SKM-1 treated with dmso at 0.1 percent for 144 hours (cell line): ENCODE data around the gene ZNF423.

ENCODE experiments used
- DNase-seq: peaks from one replicate; lab custom pipeline; 2025; ENCODE audit not compliant: unreplicated experiment; lab: John Stamatoyannopoulos, UW

Gene ZNF423

GRCh38 chr16:49733313-49734009 is 122.5 kb downstream of the ZNF423 start:
- no peak for DNase-seq

GRCh38 chr16:49731911-49732310 is 124.0 kb downstream of the ZNF423 start:
- no peak for DNase-seq

DNA sequence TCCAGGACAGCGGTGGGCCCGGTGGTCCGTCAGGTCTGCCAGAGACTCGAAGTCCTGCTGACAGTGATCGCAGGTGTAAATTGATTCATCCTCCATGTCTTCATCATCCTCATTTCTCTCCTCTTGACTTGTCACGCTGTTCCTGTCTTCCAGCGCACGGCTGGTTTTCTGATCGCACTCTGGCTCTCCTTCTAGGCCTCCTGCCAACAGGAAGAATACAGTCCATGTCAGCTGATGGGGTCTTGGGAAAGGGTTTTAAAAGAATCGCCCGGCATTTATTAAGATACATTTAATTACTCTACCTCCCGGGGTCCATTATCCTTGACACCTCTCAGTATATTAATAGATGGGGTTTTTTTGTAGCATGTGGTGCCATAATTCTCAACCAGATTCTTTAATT is 125.1 kb downstream of the ZNF423 start:
- no peak for DNase-seq

GRCh38 chr16:49727611-49728010 is 128.3 kb downstream of the ZNF423 start:
- no peak for DNase-seq

GRCh38 chr16:49726155-49726554 is 129.8 kb downstream of the ZNF423 start:
- no peak for DNase-seq

DNA sequence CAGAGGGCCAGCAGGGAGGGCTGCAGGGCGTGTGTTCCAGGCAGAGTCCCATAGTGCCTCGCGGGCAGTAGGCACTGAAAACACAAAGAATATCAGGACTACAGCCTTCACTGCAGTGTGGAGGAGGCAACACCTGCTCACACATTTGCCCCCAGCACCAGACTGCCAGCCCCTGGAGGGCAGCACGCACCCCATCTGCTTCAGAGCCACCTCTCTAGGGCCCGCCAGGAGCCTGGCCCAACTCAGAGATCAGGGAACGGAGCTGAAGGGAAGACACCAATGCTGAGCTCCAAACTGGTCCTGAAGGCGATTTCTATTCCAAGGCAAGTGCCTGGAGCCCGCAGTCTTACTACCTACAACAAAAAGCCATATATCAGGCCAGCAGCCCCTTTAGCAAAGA is 130.3 kb downstream of the ZNF423 start:
- DNase-seq, result no peak

GRCh38 chr16:49724774-49725173 is 131.1 kb downstream of the ZNF423 start:
- DNase-seq, result no peak

DNA sequence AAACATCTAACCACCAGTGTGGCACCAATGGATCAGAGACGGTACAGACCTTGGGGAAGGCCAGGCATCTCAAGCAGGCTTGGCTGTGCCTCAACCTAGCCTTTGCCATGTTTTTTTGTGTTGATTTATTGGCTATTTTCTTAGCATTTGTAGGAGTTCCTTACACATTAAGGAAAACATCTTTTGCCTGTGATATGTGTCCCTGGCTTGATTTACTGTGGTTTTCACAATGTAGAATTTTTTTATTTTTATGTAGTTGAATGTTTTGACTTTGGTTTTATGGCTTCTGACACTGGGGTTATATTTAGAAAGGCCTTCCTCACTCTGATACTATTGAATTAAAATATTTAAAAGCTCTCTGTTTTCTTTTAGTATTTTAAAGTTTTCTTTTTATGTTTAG is 132.6 kb downstream of the ZNF423 start:
- no peak for DNase-seq

DNA sequence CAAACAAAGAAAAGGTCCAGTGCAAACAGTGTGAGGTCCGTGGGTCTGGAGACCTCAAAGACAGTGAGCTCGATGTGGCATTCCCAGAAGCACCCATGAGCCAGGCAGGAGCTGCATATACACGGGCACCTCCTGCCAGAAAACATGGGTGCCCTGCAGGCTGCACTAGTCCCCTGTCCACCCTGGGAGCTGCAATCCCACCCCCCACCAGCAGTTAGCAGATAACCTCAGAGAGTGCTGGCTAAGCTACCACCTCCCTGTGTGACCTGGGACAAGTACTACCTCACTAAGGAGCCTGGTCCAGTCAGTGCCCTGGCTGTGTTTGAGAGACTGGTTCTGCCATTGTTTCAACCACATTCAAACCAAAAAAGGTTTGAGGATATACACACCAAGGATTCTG is 135.7 kb downstream of the ZNF423 start:
- DNase-seq, result no peak

DNA sequence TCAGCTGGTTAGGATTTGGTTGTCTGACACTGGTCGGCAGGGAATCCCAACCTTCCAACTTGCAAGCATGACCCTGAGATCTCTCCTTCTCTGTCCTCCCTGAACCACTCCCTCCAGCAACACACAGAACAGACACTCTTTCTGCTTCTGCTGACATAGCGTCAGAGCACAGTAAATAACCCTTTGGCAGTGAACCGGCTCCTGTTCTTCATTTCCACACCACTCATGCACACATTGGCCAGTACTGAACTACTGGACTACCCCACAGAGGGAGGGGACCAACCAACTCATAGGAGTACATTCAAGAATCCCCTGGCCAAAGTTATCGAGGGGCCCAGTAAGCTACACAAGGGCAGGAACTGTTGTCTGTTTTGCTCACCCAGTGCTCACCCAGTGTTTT is 138.2 kb downstream of the ZNF423 start:
- DNase-seq, result no peak

DNA sequence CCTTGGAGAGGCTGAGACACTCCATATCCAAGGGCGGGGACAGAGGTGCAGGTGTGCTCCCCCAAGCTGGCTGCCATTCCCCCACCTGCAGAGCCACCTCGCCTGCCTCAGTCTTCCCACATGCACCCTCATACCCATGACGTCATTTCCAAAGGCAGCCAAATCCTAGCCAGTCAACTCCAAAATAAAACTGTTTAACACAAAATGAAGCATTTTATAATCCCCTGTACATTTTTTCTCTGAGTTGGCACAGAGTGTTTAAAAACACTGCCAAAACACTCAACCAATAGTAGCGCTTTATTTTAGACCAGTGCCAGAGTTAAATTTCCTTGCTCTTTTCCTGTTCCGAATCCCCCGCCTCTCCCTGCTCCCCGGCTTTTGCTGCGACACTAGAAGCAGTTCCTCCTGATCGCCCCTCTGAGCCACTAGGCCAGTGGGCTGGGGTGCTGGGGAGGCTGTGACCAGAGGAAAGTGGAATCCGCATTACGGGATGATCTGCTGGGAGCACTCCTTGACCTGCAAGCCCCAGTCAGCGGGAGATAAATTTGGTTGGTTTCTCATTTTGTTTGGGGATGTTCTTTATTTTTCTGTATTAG is 139.5 kb downstream of the ZNF423 start:
- DNase-seq, result no peak

- no peak for DNase-seq
Observed at GRCh38 chr16:49713770-49714169, 142.1 kb downstream of the ZNF423 start.

GRCh38 chr16:49712542-49712941 is 143.4 kb downstream of the ZNF423 start:
- DNase-seq, result no peak

- no peak for DNase-seq
Observed at GRCh38 chr16:49712106-49712505, 143.8 kb downstream of the ZNF423 start.

DNA sequence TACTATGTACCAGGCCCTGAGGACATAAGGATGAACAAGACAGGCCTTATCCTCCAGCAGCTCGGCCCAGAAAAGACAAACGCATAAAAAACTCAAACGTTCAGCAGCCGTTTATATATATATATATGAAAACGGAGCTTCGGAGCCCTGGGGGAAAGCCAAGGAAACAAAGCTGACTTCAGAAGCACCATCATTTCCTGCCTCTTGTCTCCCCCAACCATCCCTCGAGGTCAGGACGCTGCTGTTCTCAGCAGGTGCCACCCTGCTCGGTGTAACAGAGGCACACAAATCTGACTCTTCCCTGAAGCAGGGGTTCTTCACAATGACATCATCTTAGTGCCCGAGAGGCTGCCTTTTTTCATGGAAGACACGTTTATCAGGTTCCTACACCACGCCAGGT is 146.9 kb downstream of the ZNF423 start:
- DNase-seq, result no peak

- no peak for DNase-seq
Observed at GRCh38 chr16:49708491-49708890, 147.4 kb downstream of the ZNF423 start.

DNA sequence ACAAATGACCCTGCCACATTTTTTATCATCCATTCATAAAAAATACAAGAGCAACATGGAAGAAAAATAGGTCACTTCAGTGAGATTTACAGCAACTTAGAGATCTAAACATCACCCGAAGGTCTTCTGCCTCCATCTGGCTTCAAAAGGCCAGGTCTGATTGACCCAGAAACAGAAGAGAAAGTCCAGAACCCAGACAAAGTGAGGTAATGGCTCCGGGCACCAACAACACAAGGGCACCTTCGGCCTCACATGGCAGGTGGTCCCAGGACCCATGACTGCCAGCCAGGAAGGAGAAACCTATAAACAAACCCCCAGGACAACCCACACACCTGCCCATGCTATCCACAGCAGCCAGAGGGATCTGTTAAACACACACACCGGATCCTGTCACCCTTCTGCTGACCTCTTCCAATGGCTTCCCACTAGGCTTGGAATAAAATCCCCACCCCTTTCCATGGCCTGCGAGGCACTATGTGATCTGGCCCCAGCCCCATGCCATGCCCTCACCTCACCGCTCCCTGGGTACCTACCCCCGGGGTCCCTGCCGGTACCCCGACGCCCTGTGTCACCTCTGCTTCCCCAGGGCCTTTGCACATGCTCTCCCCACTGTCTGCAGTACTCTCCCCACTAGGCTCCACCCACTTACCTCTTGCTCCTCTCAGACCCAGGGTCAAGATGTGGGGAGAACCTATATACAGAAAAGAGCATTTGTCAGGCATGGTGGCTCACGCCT is 149.1 kb downstream of the ZNF423 start:
- DNase-seq, result no peak

DNA sequence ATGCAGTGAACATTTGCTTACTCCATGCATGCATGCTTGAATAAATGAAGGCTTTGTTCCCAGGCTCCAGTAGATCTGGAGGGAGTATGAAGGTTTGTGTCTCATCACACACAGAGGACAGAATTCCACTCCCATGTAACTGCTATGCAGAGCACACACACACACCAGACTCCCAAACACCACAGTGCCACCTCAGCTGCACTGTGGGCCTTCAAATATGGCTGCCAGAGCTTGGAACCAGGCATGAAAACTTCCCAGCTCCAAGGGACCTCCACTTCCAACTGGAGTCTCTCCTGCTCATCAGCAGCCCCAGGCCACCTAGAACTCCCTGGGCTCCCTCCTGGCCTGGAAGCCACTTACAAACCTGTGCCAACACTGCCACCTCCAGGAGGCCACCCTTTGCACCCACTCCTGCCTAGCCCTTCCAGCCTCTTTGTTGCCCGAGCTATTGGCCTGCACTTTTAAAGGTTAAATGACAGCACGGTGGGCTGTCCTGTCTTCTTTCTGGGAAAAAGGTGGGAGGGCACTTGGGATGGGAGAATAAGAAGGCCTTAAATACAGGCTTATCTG is 151.2 kb downstream of the ZNF423 start:
- no peak for DNase-seq

DNA sequence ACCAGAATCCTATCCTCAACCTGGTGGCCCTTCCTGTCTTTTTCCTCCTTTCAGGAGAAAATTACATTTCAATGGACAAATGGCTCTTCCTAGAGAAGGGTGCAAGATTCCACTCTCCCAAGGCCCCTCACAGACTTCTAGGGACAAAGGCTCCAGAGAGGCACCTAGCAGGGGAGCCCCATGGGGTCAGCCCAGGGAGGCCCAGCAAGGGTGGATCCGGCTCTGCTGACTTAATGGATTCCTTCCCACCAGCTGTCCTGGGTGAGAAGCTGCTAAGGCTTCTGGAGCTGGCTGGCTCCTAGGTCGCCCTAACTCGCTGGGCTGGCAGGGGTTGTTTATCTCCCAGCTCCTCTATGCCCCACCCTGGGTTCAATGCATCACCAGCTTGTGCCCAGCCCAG is 152.4 kb downstream of the ZNF423 start:
- no peak for DNase-seq

- DNase-seq, result no peak
Observed at GRCh38 chr16:49701789-49702494, 154.0 kb downstream of the ZNF423 start.

GRCh38 chr16:49701065-49701685 is 154.7 kb downstream of the ZNF423 start:
- no peak for DNase-seq
